Endometrium (tissue), 2 donors: Measurements from ENCODE around the gene ENDOG.
A peak's percentile ranks its signal among the peaks of the same experiment; 100 is the strongest.
"Not testable (repeated sequence)": the region's sequence is repeated elsewhere in the genome, so short reads cannot be mapped to it uniquely, and the experiment has no call there.

Experiments
- FAIRE-seq: peaks from 2 replicates; lab custom pipeline; 2012; peaks lifted over from hg19 to GRCh38; lab: Jason Lieb, UNC
- donor health status: control.
- donor health status: control.

The ENDOG gene

GRCh38 chr9:128862401-128862851, 44.1 kb downstream of the ENDOG start:
- no peak for FAIRE-seq

GRCh38 chr9:128863647-128864046, 45.3 kb downstream of the ENDOG start:
- no peak for FAIRE-seq

GRCh38 chr9:128870128-128870940, 52.0 kb downstream of the ENDOG start:
- FAIRE-seq, result peak; percentile 86

GRCh38 chr9:128870941-128871265, 52.6 kb downstream of the ENDOG start:
- FAIRE-seq, result not testable (repeated sequence)
